Esophagus squamous epithelium (tissue), 4 donors: ENCODE measurements around the gene DSC2.

ENCODE experiments used
- POLR2A ChIP-seq, 4 donors: fragments of 450-650 bp; IDR thresholded peaks; one replicate each; pipeline ENCODE4 v1.6.1; 2017; ENCODE audit warnings: antibody characterized with exemption in 4 of 4, mild to moderate bottlenecking in 4 of 4, moderate library complexity in 3 of 4
- TF ChIP-seq, protein P1 (sequence below), 6 experiments: fragments of 450-650 bp in 4 of 6; fragments of 200-600 bp in 2 of 6; sonication (generic) in 2 of 6; IDR thresholded peaks; one replicate each; pipeline ENCODE4 v1.5.1; 2016 to 2019; ENCODE audit warnings: antibody characterized with exemption in 6 of 6, mild to moderate bottlenecking in 4 of 6, moderate library complexity in 4 of 6

DNA sequence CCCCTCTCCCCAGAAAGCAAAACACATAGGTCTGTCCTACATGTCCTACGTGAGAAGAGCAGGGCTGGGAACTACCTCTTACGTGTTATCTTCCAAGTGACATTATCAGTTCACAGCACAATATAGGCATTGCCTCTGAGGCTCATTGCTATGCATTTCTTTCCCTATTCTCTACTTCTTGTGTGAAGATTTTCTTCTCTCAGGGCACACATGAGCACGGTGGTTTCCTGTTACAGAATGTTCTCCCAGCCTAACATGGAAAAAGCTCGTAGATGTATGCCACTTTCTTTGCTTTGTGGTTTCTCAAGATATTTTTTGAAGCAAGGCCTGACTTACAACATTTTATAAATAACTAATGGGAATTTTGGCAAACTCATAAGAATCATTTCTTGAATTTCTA, 40.3 kb downstream of the DSC2 start:
- TF ChIP-seq, protein P1, sequence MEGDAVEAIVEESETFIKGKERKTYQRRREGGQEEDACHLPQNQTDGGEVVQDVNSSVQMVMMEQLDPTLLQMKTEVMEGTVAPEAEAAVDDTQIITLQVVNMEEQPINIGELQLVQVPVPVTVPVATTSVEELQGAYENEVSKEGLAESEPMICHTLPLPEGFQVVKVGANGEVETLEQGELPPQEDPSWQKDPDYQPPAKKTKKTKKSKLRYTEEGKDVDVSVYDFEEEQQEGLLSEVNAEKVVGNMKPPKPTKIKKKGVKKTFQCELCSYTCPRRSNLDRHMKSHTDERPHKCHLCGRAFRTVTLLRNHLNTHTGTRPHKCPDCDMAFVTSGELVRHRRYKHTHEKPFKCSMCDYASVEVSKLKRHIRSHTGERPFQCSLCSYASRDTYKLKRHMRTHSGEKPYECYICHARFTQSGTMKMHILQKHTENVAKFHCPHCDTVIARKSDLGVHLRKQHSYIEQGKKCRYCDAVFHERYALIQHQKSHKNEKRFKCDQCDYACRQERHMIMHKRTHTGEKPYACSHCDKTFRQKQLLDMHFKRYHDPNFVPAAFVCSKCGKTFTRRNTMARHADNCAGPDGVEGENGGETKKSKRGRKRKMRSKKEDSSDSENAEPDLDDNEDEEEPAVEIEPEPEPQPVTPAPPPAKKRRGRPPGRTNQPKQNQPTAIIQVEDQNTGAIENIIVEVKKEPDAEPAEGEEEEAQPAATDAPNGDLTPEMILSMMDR (IDR thresholded peaks at IDR 0.05), result no peak
- no peak for TF ChIP-seq POLR2A (IDR thresholded peaks at IDR 0.05)
